ENCODE measurements around the gene LUM. TPM values are rescaled to one million over a fixed set of nuclear protein-coding genes. Genes with fewer than 3 reads are reported as not detected.
"Not testable (repeated sequence)": the region's sequence is repeated elsewhere in the genome, so short reads cannot be mapped to it uniquely, and the experiment has no call there.

Gene LUM
- total RNA-seq, 1 experiment from 2014 or later, result not detected

DNA sequence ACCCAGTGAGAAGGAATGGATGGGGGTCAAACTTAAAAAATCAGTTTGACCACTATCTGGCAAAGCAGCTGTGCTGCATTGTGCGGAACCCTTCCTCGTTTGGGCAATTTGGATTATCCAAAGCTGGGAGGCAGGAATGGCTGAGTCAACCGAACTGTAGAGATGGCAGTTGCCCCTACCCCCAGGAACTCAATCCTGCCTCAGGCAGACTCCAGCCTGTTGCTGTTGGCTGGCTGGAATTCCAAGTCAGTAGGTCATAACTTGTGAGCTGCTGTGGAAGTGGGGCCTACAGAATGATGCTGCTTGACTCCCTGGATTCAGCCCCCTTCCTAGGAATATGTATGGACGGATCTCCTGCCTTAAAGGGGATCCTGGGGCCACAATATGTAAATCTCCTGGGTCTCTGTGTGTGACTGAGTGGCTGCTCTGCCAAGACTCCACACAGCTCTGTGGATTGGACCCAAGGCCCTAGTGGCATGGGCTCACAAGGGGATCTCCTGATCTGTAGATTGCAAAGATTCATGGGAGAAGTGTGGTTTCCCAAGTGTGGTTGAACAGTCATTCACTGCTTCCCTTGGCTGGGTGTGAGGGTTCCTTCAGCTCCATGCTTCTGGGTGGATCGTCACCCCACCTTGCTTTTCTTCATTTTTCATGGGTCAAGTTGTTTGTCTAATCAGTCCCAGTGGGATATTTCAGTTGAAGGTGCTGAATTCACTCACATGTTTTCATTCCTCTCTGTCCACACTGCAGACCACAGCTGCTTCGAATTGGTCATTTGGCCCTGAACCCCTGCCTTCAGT lies 19.2 kb downstream of the LUM start:
- no peak overlapping the region for H3K4ac ChIP-seq (ENCODE audit: low read depth, low read length)
- no peaks in the 10 kb centered on the region for H4K20me1 ChIP-seq (ENCODE audit: control insufficient read depth, insufficient read depth, insufficient read length)
- TF ChIP-seq, protein P1, sequence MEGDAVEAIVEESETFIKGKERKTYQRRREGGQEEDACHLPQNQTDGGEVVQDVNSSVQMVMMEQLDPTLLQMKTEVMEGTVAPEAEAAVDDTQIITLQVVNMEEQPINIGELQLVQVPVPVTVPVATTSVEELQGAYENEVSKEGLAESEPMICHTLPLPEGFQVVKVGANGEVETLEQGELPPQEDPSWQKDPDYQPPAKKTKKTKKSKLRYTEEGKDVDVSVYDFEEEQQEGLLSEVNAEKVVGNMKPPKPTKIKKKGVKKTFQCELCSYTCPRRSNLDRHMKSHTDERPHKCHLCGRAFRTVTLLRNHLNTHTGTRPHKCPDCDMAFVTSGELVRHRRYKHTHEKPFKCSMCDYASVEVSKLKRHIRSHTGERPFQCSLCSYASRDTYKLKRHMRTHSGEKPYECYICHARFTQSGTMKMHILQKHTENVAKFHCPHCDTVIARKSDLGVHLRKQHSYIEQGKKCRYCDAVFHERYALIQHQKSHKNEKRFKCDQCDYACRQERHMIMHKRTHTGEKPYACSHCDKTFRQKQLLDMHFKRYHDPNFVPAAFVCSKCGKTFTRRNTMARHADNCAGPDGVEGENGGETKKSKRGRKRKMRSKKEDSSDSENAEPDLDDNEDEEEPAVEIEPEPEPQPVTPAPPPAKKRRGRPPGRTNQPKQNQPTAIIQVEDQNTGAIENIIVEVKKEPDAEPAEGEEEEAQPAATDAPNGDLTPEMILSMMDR (conservative IDR thresholded peaks at IDR 0.05), result no peak

DNA sequence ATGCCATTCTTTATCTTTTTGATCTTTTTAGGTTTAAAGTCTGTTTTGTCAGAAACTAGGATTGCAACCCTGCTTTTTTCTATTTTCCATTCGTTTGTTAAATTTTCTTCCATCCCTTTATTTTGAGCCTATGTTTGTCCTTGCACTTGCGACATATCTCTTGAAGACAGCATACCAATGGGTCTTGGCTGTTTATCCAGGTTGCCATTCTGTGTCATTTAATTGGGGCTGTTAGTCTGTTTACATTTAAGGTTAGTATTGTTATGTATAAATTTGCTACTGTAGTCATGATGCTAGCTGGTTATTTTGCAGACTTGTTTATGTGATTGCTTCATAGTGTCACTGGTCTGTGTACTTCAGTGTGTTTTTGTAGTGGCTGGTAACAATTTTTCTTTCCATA lies 21.3 kb downstream of the LUM start:
- DNase-seq; H3K14ac ChIP-seq (ENCODE audit: insufficient read depth, low read length); H4K20me1 ChIP-seq (ENCODE audit: control insufficient read depth, insufficient read depth, insufficient read length); H3K18ac ChIP-seq (ENCODE audit: insufficient read length, low read depth, low read length); H2BK12ac ChIP-seq (ENCODE audit: insufficient read length, low read depth, low read length); H4K8ac ChIP-seq (replicated peaks; ENCODE audit: insufficient read length, low read depth, low read length); H4K91ac ChIP-seq (ENCODE audit: insufficient read length, low read depth, low read length); H3K4me3 Mint-ChIP-seq; H3K27ac ChIP-seq (ENCODE audit: insufficient read length, low read depth, low read length); H3K27ac Mint-ChIP-seq; H3K23ac ChIP-seq (ENCODE audit: insufficient read length, low read depth, low read length); H3K27me3 Mint-ChIP-seq (ENCODE audit: low read depth); H2AK5ac ChIP-seq (ENCODE audit: insufficient read length, low read length); H3K79me1 ChIP-seq (ENCODE audit: insufficient read depth, low read depth, low read length, poor library complexity, severe bottlenecking); H2BK20ac ChIP-seq (ENCODE audit: low read depth, low read length, poor library complexity, severe bottlenecking); H3K9me3 ChIP-seq (ENCODE audit: control insufficient read depth, low read depth, low read length); H3K56ac ChIP-seq (ENCODE audit: insufficient read length, low read depth, low read length); H2BK15ac ChIP-seq (ENCODE audit: low read depth, low read length); H2BK120ac ChIP-seq (ENCODE audit: low read depth, low read length, poor library complexity, severe bottlenecking); H3T11ph ChIP-seq (ENCODE audit: low read length); H3K4me2 ChIP-seq (ENCODE audit: insufficient read depth, insufficient read length, low read length); H3K4me1 Mint-ChIP-seq; H3K4ac ChIP-seq (ENCODE audit: low read depth, low read length); H3K9ac ChIP-seq (ENCODE audit: extremely low read depth, insufficient read length, low read length); H2BK5ac ChIP-seq (ENCODE audit: insufficient read length, low read length); H3K27me3 ChIP-seq (ENCODE audit: insufficient read depth, low read length); H2AFZ ChIP-seq (ENCODE audit: low read length); H3K23me2 ChIP-seq (ENCODE audit: insufficient read length, low read depth, low read length, poor library complexity, severe bottlenecking); H4K5ac ChIP-seq (ENCODE audit: insufficient read length, low read depth, low read length); H3K79me2 ChIP-seq (ENCODE audit: insufficient read depth, low read length); H3K4me1 ChIP-seq (ENCODE audit: insufficient read depth, low read length): not testable (repeated sequence)
- H3K36me3 Mint-ChIP-seq (ENCODE audit: insufficient read depth in 1 of 3, low read depth in 3 of 3), result peaks cover 12 to 26% (median 25%) of the 10 kb centered on the region in 3 experiments
- peaks cover 28 to 33% of the 10 kb centered on the region in 2 experiments for H3K9me3 Mint-ChIP-seq
- WGBS (ENCODE audit: extremely low coverage, insufficient read length, low lambda C conversion rate), result no CpG with 5 or more reads among the region's 2 CpGs

More for the DNA sequence above, 19.2 kb downstream of the LUM start:
- H3K4me1 ChIP-seq (ENCODE audit: insufficient read depth, low read length), result no peaks in the 10 kb centered on the region
- Mint-ChIP-seq H3K36me3 (ENCODE audit: insufficient read depth in 1 of 3, low read depth in 3 of 3) (peaks cover 12 to 26% (median 25%) of the 10 kb centered on the region in 3 experiments), H3K27ac (no peak overlapping the region), H3K9me3 (peaks cover 28 to 31% of the 10 kb centered on the region in 2 experiments), H3K4me1 (no peaks in the 10 kb centered on the region), H3K27me3 (ENCODE audit: low read depth) (peaks cover 4% of the 10 kb centered on the region; the same call in 1 of the 2 replicates), H3K4me3 (no peak overlapping the region)
- H3K18ac ChIP-seq (ENCODE audit: insufficient read length, low read depth, low read length), result no peak overlapping the region
- no peak overlapping the region for H2BK120ac ChIP-seq (ENCODE audit: low read depth, low read length, poor library complexity, severe bottlenecking)
- H3K27ac ChIP-seq (ENCODE audit: insufficient read length, low read depth, low read length), result no peak overlapping the region
- no peak overlapping the region for H2BK20ac ChIP-seq (ENCODE audit: low read depth, low read length, poor library complexity, severe bottlenecking)
- H3K56ac ChIP-seq (ENCODE audit: insufficient read length, low read depth, low read length), result no peak overlapping the region
- no peak overlapping the region for H4K8ac ChIP-seq (replicated peaks; ENCODE audit: insufficient read length, low read depth, low read length)
- DNase-seq, result no peak
- no peaks in the 10 kb centered on the region for H3K23me2 ChIP-seq (ENCODE audit: insufficient read length, low read depth, low read length, poor library complexity, severe bottlenecking)
- H4K91ac ChIP-seq (ENCODE audit: insufficient read length, low read depth, low read length), result no peak overlapping the region
- H2AFZ ChIP-seq (ENCODE audit: low read length), result no peak overlapping the region
- H2BK5ac ChIP-seq (ENCODE audit: insufficient read length, low read length), result no peak overlapping the region
- no peak overlapping the region for H3K4me2 ChIP-seq (ENCODE audit: insufficient read depth, insufficient read length, low read length)
- WGBS (ENCODE audit: extremely low coverage, insufficient read length, low lambda C conversion rate), result no CpG with 5 or more reads among the region's 6 CpGs
- no peaks in the 10 kb centered on the region for H3K79me1 ChIP-seq (ENCODE audit: insufficient read depth, low read depth, low read length, poor library complexity, severe bottlenecking)
- H2BK12ac ChIP-seq (ENCODE audit: insufficient read length, low read depth, low read length), result no peak overlapping the region
- H2AK5ac ChIP-seq (ENCODE audit: insufficient read length, low read length), result no peak overlapping the region
- H3K9ac ChIP-seq (ENCODE audit: extremely low read depth, insufficient read length, low read length), result no peak overlapping the region
- no peaks in the 10 kb centered on the region for H3K9me3 ChIP-seq (ENCODE audit: control insufficient read depth, low read depth, low read length)
- H3K79me2 ChIP-seq (ENCODE audit: insufficient read depth, low read length), result no peaks in the 10 kb centered on the region
- no peak overlapping the region for H2BK15ac ChIP-seq (ENCODE audit: low read depth, low read length)
- no peak overlapping the region for H3K23ac ChIP-seq (ENCODE audit: insufficient read length, low read depth, low read length)
- no peak overlapping the region for H4K5ac ChIP-seq (ENCODE audit: insufficient read length, low read depth, low read length)
- H3T11ph ChIP-seq (ENCODE audit: low read length), result no peak overlapping the region
- no peak overlapping the region for H3K14ac ChIP-seq (ENCODE audit: insufficient read depth, low read length)
- H3K27me3 ChIP-seq (ENCODE audit: insufficient read depth, low read length), result no peaks in the 10 kb centered on the region

Data from H9 (cell line).